Measurements from ENCODE around the gene BID.

The BID gene

GRCh38 chr22:17726928-17727897 lies 47.1 kb downstream of the BID start:
- no peaks in the 10 kb centered on the region for H3K9me3 Mint-ChIP-seq
- no peak overlapping the region for H3K4me3 Mint-ChIP-seq
- peaks cover 31% of the 10 kb centered on the region for H3K36me3 Mint-ChIP-seq (ENCODE audit: low read depth)
- H3K27ac Mint-ChIP-seq = peak overlapping the region; percentile 51
- H3K27me3 Mint-ChIP-seq = no peaks in the 10 kb centered on the region
- peaks cover 16% of the 10 kb centered on the region for H3K4me1 Mint-ChIP-seq (ENCODE audit: low read depth)

- peaks cover 16% of the 10 kb centered on the region for H3K4me1 Mint-ChIP-seq (ENCODE audit: low read depth)
- H3K27me3 Mint-ChIP-seq = no peaks in the 10 kb centered on the region
- H3K36me3 Mint-ChIP-seq (ENCODE audit: low read depth) = peaks cover 25% of the 10 kb centered on the region
- peak overlapping the region; percentile 51 for H3K27ac Mint-ChIP-seq
- no peaks in the 10 kb centered on the region for H3K9me3 Mint-ChIP-seq
- H3K4me3 Mint-ChIP-seq = no peak overlapping the region
Measured at GRCh38 chr22:17726006-17726927, 48.0 kb downstream of the BID start.

- H3K27ac Mint-ChIP-seq = peak overlapping the region; percentile 42
- no peak overlapping the region for H3K4me3 Mint-ChIP-seq
- H3K27me3 Mint-ChIP-seq = no peaks in the 10 kb centered on the region
- peaks cover 16% of the 10 kb centered on the region for H3K4me1 Mint-ChIP-seq (ENCODE audit: low read depth)
- H3K9me3 Mint-ChIP-seq = no peaks in the 10 kb centered on the region
- H3K36me3 Mint-ChIP-seq (ENCODE audit: low read depth) = peaks cover 25% of the 10 kb centered on the region
Measured at GRCh38 chr22:17725500-17725796, 48.8 kb downstream of the BID start.

- H3K4me1 Mint-ChIP-seq (ENCODE audit: low read depth) = peaks cover 16% of the 10 kb centered on the region
- peak overlapping the region; percentile 42 for H3K27ac Mint-ChIP-seq
- H3K9me3 Mint-ChIP-seq = no peaks in the 10 kb centered on the region
- no peaks in the 10 kb centered on the region for H3K27me3 Mint-ChIP-seq
- no peak overlapping the region for H3K4me3 Mint-ChIP-seq
- peaks cover 25% of the 10 kb centered on the region for H3K36me3 Mint-ChIP-seq (ENCODE audit: low read depth)
Measured at GRCh38 chr22:17724678-17725499, 49.4 kb downstream of the BID start.

GRCh38 chr22:17724241-17724640 lies 50.0 kb downstream of the BID start:
- Mint-ChIP-seq H3K9me3 (no peaks in the 10 kb centered on the region), H3K4me1 (ENCODE audit: low read depth) (peaks cover 16% of the 10 kb centered on the region), H3K27ac (no peak overlapping the region), H3K4me3 (no peak overlapping the region), H3K27me3 (no peaks in the 10 kb centered on the region), H3K36me3 (ENCODE audit: low read depth) (peaks cover 23% of the 10 kb centered on the region)

- no peaks in the 10 kb centered on the region for H3K4me1 Mint-ChIP-seq (ENCODE audit: low read depth)
- peaks cover 11% of the 10 kb centered on the region for H3K36me3 Mint-ChIP-seq (ENCODE audit: low read depth)
- H3K9me3 Mint-ChIP-seq = no peaks in the 10 kb centered on the region
- no peaks in the 10 kb centered on the region for H3K27me3 Mint-ChIP-seq
- H3K27ac Mint-ChIP-seq = no peak overlapping the region
- no peak overlapping the region for H3K4me3 Mint-ChIP-seq
Measured at GRCh38 chr22:17719911-17720310, 54.4 kb downstream of the BID start.

GRCh38 chr22:17717708-17718107 lies 56.6 kb downstream of the BID start:
- Mint-ChIP-seq H3K9me3 (no peaks in the 10 kb centered on the region), H3K4me1 (ENCODE audit: low read depth) (no peaks in the 10 kb centered on the region), H3K27ac (no peak overlapping the region), H3K4me3 (no peak overlapping the region), H3K27me3 (no peaks in the 10 kb centered on the region), H3K36me3 (ENCODE audit: low read depth) (peaks cover 15% of the 10 kb centered on the region)

GRCh38 chr22:17716529-17716928 lies 57.7 kb downstream of the BID start:
- Mint-ChIP-seq H3K9me3 (no peaks in the 10 kb centered on the region), H3K27ac (no peak overlapping the region)

GRCh38 chr22:17712441-17712840 lies 61.8 kb downstream of the BID start:
- no peaks in the 10 kb centered on the region for H3K27me3 Mint-ChIP-seq
- H3K27ac Mint-ChIP-seq = no peak overlapping the region
- H3K4me3 Mint-ChIP-seq = no peak overlapping the region
- H3K9me3 Mint-ChIP-seq = no peaks in the 10 kb centered on the region
- H3K36me3 Mint-ChIP-seq (ENCODE audit: low read depth) = peaks cover 35% of the 10 kb centered on the region
- peaks cover 3% of the 10 kb centered on the region for H3K4me1 Mint-ChIP-seq (ENCODE audit: low read depth)

More at GRCh38 chr22:17716529-17716928, 57.7 kb downstream of the BID start:
- peaks cover 27% of the 10 kb centered on the region for H3K36me3 Mint-ChIP-seq (ENCODE audit: low read depth)
- no peaks in the 10 kb centered on the region for H3K4me1 Mint-ChIP-seq (ENCODE audit: low read depth)
- no peaks in the 10 kb centered on the region for H3K27me3 Mint-ChIP-seq
- no peak overlapping the region for H3K4me3 Mint-ChIP-seq

- Mint-ChIP-seq H3K9me3 (no peaks in the 10 kb centered on the region), H3K4me1 (ENCODE audit: low read depth) (peaks cover 23% of the 10 kb centered on the region), H3K27me3 (no peaks in the 10 kb centered on the region), H3K4me3 (no peak overlapping the region), H3K36me3 (ENCODE audit: low read depth) (peaks cover 34% of the 10 kb centered on the region), H3K27ac (no peak overlapping the region)
Measured at GRCh38 chr22:17710023-17710422, 64.2 kb downstream of the BID start.

GRCh38 chr22:17707526-17707925 lies 66.7 kb downstream of the BID start:
- Mint-ChIP-seq H3K4me3 (no peak overlapping the region), H3K4me1 (ENCODE audit: low read depth) (peaks cover 26% of the 10 kb centered on the region), H3K27me3 (no peaks in the 10 kb centered on the region), H3K9me3 (no peaks in the 10 kb centered on the region), H3K36me3 (ENCODE audit: low read depth) (peaks cover 38% of the 10 kb centered on the region), H3K27ac (no peak overlapping the region)

GRCh38 chr22:17706947-17707346 lies 67.3 kb downstream of the BID start:
- Mint-ChIP-seq H3K4me1 (ENCODE audit: low read depth) (peaks cover 26% of the 10 kb centered on the region), H3K36me3 (ENCODE audit: low read depth) (peaks cover 33% of the 10 kb centered on the region), H3K27ac (peak overlapping the region; percentile 59), H3K4me3 (peak overlapping the region; percentile 13), H3K9me3 (no peaks in the 10 kb centered on the region), H3K27me3 (no peaks in the 10 kb centered on the region)

- peaks cover 26% of the 10 kb centered on the region for H3K4me1 Mint-ChIP-seq (ENCODE audit: low read depth)
- peaks cover 28% of the 10 kb centered on the region for H3K36me3 Mint-ChIP-seq (ENCODE audit: low read depth)
- H3K27me3 Mint-ChIP-seq = no peaks in the 10 kb centered on the region
- peak overlapping the region; percentile 93 for H3K27ac Mint-ChIP-seq
- H3K9me3 Mint-ChIP-seq = no peaks in the 10 kb centered on the region
- peak overlapping the region; percentile 66 for H3K4me3 Mint-ChIP-seq
Measured at GRCh38 chr22:17705951-17706900, 68.0 kb downstream of the BID start.
